ENCODE data around the gene UBTD2.

- no peak for TF ChIP-seq EP300 (IDR thresholded peaks at IDR 0.05; ENCODE audit: low read depth)
- TF ChIP-seq CTCF (IDR thresholded peaks at IDR 0.05): no peak
- TF ChIP-seq POLR2A (IDR thresholded peaks at IDR 0.05): no peak
Measured at GRCh38 chr5:172280929-172281328, 2.6 kb downstream of the UBTD2 start.

Data from transverse colon (tissue), 3 donors.